GM12892 (cell line): Measurements from ENCODE around the gene CYP19A1.

ENCODE experiments used
- POLR2A ChIP-seq: IDR thresholded peaks from 2 replicates; pipeline ENCODE4 v1.6.1; 2011; ENCODE audit warnings: low read depth, low read length, control low read depth
- POLR2AphosphoS5 ChIP-seq: IDR thresholded peaks from 2 replicates; pipeline ENCODE4 v1.6.1; 2011; ENCODE audit warnings: low read depth, low read length, control low read depth
- TAF1 ChIP-seq: IDR thresholded peaks from 2 replicates; pipeline ENCODE4 v1.6.1; 2011; ENCODE audit warnings: low read depth, mild to moderate bottlenecking, control low read depth, low read length, borderline replicate concordance

GRCh38 chr15:51303462-51303980 is 34.9 kb downstream of the CYP19A1 start:
- TF ChIP-seq POLR2A: no peak
- TF ChIP-seq TAF1: no peak
- no peak for TF ChIP-seq POLR2AphosphoS5
